K562 (cell line): ENCODE data around the gene C7orf25. TPM values are rescaled to one million over a fixed set of nuclear protein-coding genes. Genes with fewer than 3 reads are reported as not detected.

Source experiments
- BDP1 ChIP-seq: IDR thresholded peaks from 3 replicates; pipeline ENCODE4 v1.6.1; 2011; ENCODE audit not compliant: insufficient read length, insufficient read depth
- BRD9 ChIP-seq: fragments of 450-650 bp; IDR thresholded peaks from 2 replicates; pipeline ENCODE4 v1.6.1; 2018; ENCODE audit warnings: low read depth; ENCODE audit not compliant: partially characterized antibody
- CSDE1 ChIP-seq, 2 experiments: fragments of 450-650 bp; IDR thresholded peaks; 2 replicates each; pipeline ENCODE4 v1.6.1; 2016; ENCODE audit warnings: mild to moderate bottlenecking in 1 of 2
- EZH2 ChIP-seq: IDR thresholded peaks from 2 replicates; pipeline ENCODE4 v1.6.1; 2012; ENCODE audit warnings: low read depth, mild to moderate bottlenecking, inconsistent platforms, low read length, borderline replicate concordance
- FOXK2 ChIP-seq, 2 experiments: fragments of 450-650 bp; IDR thresholded peaks in 1 of 2; conservative IDR thresholded peaks in 1 of 2; 2 replicates each; pipeline ENCODE4 v1.6.1; 2016; ENCODE audit warnings: low read depth in 2 of 2, mild to moderate bottlenecking in 1 of 2
- GABPA ChIP-seq: fragments of 200-800 bp; sonication (Bioruptor generic); conservative IDR thresholded peaks from 2 replicates; pipeline ENCODE4 v1.6.1; 2016; ENCODE audit warnings: low read depth, missing genetic modification characterization, missing compliant biosample characterization
- GTF2E2 ChIP-seq: fragments of 200-800 bp; sonication (Bioruptor generic); IDR thresholded peaks from 2 replicates; pipeline ENCODE4 v1.6.1; 2016; ENCODE audit warnings: missing genetic modification characterization, missing compliant biosample characterization
- KAT7 ChIP-seq: sonication (generic); formaldehyde crosslinking; IDR thresholded peaks from 2 replicates; pipeline ENCODE4 v1.8.0; 2022; ENCODE audit warnings: missing genetic modification reagents, mild to moderate bottlenecking, borderline replicate concordance
- NFE2L1 ChIP-seq: fragments of 450-650 bp; IDR thresholded peaks from 2 replicates; pipeline ENCODE4 v1.6.1; 2016; ENCODE audit warnings: missing genetic modification characterization, low read depth, mild to moderate bottlenecking, missing compliant biosample characterization, moderate library complexity, borderline replicate concordance
- NFXL1 ChIP-seq: fragments of 450-650 bp; formaldehyde crosslinking; IDR thresholded peaks from 2 replicates; pipeline ENCODE4 v1.4.0; 2021; ENCODE audit warnings: mild to moderate bottlenecking
- NRF1 ChIP-seq, 2 experiments: fragments of 450-650 bp; IDR thresholded peaks in 1 of 2; conservative IDR thresholded peaks in 1 of 2; 2 replicates each; pipeline ENCODE4 v1.6.1; 2014; ENCODE audit warnings: mild to moderate bottlenecking in 2 of 2
- SMARCA5 ChIP-seq: fragments of 450-650 bp; IDR thresholded peaks from 2 replicates; pipeline ENCODE4 v1.6.1; 2016
- SOX6 ChIP-seq: fragments of 450-650 bp; IDR thresholded peaks from 2 replicates; pipeline ENCODE4 v1.6.1; 2014; ENCODE audit warnings: mild to moderate bottlenecking
- ZBTB1 ChIP-seq: sonication (generic); formaldehyde crosslinking; IDR thresholded peaks from 2 replicates; pipeline ENCODE4 v1.8.1; 2023; ENCODE audit warnings: missing genetic modification reagents, low read depth, mild to moderate bottlenecking, borderline replicate concordance
- ZNF3 ChIP-seq: fragments of 250-450 bp; sonication (Bioruptor Pico); IDR thresholded peaks from 2 replicates; pipeline ENCODE4 v1.5.0; 2021; ENCODE audit warnings: mild to moderate bottlenecking, moderate library complexity
- ZNF431 ChIP-seq: sonication (generic); formaldehyde crosslinking; IDR thresholded peaks from 2 replicates; pipeline ENCODE4 v1.8.0; 2022; ENCODE audit warnings: mild to moderate bottlenecking, missing genetic modification reagents
- polyA plus RNA-seq, 8 experiments: library from polyadenylated mRNA; depleted of rRNA in 4 of 8; stranded (reverse) in 5 of 8; unstranded in 3 of 8; fragments of >200 nt; fragmentation: Nextera tagmentation in 2 of 8; fragmentation: Illumina TruSeq in 1 of 8; extraction: Ambion mirVana in 2 of 8; extraction: Trizol in 1 of 8; gene quantifications; 2 replicates each; pipeline versions ENCODE4 v1.2.1 to v1.2.3, GENCODE V29; 2011 to 2014; ENCODE audit warnings: inconsistent platforms in 1 of 8, missing spikeins in 1 of 8
- total RNA-seq, 7 experiments: library from RNA; depleted of rRNA in 6 of 7; stranded (reverse); fragments of >200 nt in 6 of 7; fragmentation: Illumina TruSeq in 2 of 7; extraction: Trizol in 2 of 7; gene quantifications; 2 replicates each; pipeline versions ENCODE4 v1.2.1 to v1.2.3, GENCODE V29; 2011 to 2021; ENCODE audit warnings: low replicate concordance in 1 of 7
- TF ChIP-seq, protein P1 (sequence below): fragments of 450-650 bp; IDR thresholded peaks from 2 replicates; pipeline ENCODE4 v1.6.1; 2016; ENCODE audit warnings: antibody characterized with exemption
- TF ChIP-seq, protein P2 (sequence below): fragments of 250-450 bp; sonication (Bioruptor Pico); IDR thresholded peaks from 2 replicates; pipeline ENCODE4 v1.5.0; 2021; ENCODE audit warnings: mild to moderate bottlenecking, moderate library complexity
- TF ChIP-seq, protein P3 (sequence below): fragments of 250-450 bp; sonication (Bioruptor Pico); IDR thresholded peaks from 2 replicates; pipeline ENCODE4 v1.5.0; 2021; ENCODE audit warnings: mild to moderate bottlenecking, borderline replicate concordance

Gene C7orf25
- total and polyA plus RNA-seq, 9 of the 15 experiments (the other 6 are each of a cell fraction or from before 2014, with no cell fraction given), result 1.2 to 4.7 (median 1.9) TPM

DNA sequence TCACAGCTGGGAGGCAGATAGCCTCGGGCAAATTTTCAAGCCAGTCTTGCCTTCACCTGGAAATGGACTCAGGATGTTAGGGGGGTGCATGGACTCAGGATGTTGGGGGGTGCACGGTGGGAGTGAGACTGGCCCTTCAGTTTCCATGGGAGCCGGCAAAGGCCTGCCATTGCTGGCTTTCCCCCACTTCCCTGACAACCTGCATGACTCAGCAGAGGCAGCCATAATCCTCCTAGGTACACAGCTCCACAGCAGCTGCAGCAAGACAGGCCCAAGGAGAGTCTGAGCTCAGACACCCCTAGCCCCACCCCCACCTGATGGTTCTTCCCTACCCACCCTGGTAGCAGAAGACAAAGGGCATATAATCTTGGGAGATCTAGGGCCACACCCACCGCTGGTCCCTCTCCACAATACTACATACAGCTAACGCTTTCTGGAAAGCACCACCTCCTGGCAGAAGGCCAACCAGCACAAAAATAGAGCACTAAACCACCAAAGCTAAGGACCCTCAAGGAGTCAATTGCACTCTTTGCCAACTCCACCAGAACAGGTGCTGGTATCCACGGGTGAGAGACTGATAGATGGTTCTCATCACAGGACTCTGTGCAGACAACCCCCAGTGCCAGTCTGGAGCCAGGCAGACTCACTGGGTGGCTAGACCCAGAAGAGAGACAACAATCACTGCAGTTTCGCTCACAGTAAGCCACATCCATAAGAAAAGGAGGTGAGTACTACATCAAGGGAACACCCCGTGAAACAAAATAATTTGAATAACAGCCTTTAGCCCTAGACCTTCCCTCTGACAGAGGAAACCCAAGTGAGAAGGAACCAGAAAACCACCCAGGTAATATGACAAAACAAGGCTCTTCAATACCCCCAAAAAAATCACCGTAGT lies 18.3 kb downstream of the C7orf25 start (continued):
- TF ChIP-seq, protein P1, sequence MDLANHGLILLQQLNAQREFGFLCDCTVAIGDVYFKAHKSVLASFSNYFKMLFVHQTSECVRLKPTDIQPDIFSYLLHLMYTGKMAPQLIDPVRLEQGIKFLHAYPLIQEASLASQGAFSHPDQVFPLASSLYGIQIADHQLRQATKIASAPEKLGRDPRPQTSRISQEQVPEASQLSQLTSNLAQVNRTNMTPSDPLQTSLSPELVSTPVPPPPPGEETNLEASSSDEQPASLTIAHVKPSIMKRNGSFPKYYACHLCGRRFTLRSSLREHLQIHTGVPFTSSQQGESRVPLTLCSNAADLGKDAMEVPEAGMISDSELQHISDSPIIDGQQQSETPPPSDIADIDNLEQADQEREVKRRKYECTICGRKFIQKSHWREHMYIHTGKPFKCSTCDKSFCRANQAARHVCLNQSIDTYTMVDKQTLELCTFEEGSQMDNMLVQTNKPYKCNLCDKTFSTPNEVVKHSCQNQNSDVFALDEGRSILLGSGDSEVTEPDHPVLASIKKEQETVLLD, result no peak
- TF ChIP-seq BDP1, result no peak
- TF ChIP-seq BRD9, result no peak
- TF ChIP-seq FOXK2 (conservative IDR thresholded peaks at IDR 0.05 in 1 of 2, IDR thresholded peaks at IDR 0.05 in 1 of 2; ENCODE audit: low read depth in 2 of 2), result no peak
- TF ChIP-seq, protein P2, sequence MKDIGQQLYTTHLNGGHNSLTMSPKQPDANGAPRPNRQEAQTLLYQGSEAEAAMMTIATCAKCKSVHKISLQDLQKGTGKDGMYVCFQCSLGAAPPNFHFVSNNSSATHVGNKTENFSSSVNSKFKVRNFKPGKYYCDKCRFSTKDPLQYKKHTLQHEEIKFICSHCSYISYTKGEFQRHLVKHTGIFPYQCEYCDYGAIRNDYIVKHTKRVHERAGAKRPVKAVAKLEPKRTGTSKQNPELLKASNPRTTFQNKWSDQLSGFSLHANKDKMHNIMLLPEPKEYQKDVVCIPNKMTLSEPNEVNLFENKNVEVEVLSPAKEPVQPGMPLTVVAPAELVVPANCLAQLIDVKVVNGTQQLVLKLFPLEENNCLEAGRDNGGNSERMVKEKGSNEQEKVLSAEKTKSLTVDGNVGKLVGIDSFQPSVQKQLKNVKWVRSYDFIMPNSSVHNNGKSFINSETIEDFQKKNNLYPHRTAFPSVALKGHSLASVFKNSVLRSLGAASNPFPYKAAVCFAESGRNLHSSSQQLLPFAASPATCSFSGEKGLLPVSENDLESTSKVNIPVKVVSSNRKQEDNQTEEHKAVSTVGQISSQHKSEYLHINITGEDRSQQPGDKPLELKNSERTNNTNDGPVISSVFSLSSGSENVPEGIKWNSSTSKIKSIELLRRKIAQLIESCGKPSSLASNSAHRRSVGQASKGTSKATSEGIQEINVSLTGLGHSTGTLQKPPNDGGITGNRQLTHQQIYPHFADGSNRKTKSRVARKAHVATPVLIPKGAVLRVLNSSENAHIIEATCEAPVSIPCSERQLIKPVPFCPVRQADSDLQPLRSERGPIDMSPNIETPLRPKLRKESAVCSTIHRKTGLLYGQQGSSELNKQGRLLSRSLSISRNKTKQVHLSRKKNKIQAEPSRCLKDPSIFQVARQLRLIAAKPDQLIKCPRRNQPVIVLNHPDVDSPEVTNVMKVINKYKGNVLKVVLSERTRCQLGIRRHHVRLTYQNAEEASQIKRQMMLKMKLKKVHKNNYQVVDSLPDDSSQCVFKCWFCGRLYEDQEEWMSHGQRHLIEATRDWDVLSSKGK, result no peak
- no peak for TF ChIP-seq ZBTB1 (CRISPR knock-in tag)
- TF ChIP-seq SMARCA5, result no peak
- no peak for TF ChIP-seq GTF2E2 (tag)
- TF ChIP-seq NFE2L1 (tag), result 0 out of 2 replicates have a peak, but pooled peaks have one; percentile 8
- no peak for TF ChIP-seq NRF1 (conservative IDR thresholded peaks at IDR 0.05 in 1 of 2, IDR thresholded peaks at IDR 0.05 in 1 of 2)
- TF ChIP-seq CSDE1 (IDR thresholded peaks at IDR 0.05), result no peak
- no peak for TF ChIP-seq GABPA
- TF ChIP-seq, protein P3, sequence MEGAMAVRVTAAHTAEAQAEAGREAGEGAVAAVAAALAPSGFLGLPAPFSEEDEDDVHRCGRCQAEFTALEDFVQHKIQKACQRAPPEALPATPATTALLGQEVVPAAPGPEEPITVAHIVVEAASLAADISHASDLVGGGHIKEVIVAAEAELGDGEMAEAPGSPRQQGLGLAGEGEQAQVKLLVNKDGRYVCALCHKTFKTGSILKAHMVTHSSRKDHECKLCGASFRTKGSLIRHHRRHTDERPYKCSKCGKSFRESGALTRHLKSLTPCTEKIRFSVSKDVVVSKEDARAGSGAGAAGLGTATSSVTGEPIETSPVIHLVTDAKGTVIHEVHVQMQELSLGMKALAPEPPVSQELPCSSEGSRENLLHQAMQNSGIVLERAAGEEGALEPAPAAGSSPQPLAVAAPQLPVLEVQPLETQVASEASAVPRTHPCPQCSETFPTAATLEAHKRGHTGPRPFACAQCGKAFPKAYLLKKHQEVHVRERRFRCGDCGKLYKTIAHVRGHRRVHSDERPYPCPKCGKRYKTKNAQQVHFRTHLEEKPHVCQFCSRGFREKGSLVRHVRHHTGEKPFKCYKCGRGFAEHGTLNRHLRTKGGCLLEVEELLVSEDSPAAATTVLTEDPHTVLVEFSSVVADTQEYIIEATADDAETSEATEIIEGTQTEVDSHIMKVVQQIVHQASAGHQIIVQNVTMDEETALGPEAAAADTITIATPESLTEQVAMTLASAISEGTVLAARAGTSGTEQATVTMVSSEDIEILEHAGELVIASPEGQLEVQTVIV, result no peak
- TF ChIP-seq SOX6, result 0 out of 2 replicates have a peak, but pooled peaks have one; percentile 40
- TF ChIP-seq NFXL1 (CRISPR knock-in tag), result no peak
- TF ChIP-seq KAT7 (CRISPR knock-in tag), result no peak
- TF ChIP-seq EZH2, result no peak
- TF ChIP-seq ZNF431 (CRISPR knock-in tag), result no peak
- no peak for TF ChIP-seq ZNF3 (CRISPR knock-in tag)
